HG03354 (cell line): ENCODE data around the gene GUCD1.
"Not testable (repeated sequence)": the region's sequence is repeated elsewhere in the genome, so short reads cannot be mapped to it uniquely, and the experiment has no call there.

Source experiments
- ATAC-seq: cut with Tn5 transposase; IDR thresholded peaks from one replicate; pipeline ENCODE4 v1.9.1; 2021; ENCODE audit warnings: mild to moderate bottlenecking; ENCODE audit not compliant: unreplicated experiment, poor library complexity, severe bottlenecking

GUCD1 gene

GRCh38 chr22:24567668-24568067, 12.7 kb upstream of the GUCD1 start:
- ATAC-seq: no peak

DNA sequence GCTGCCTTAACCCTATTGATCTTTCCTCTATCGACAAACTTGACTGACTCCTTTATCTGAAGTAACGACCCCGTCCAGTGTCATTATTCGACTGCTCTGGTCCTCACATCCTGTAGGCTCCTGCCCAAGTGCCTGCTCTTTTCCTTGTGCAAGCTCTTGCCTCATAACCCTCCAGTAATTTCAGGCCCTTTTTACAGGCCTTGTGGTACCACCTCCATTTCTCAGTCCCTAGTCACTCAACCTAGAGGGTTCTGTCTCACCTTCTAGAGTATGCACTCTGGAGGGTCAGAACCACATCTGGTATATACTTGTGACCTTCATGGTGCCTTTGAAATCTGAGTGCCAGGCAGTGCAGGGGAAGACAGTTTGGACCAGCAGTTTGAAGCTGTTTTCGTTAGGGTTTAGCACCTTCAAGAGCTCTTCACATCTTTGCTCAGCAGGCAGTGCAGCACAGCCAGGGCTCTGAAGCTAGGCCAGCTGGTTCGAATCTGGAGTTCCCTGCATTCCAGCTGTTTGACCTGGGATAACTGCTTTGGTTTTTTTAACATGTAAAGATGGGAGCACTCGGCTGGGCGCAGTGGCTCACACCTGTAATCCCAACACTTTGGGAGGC, 12.1 kb upstream of the GUCD1 start:
- ATAC-seq: no peak

DNA sequence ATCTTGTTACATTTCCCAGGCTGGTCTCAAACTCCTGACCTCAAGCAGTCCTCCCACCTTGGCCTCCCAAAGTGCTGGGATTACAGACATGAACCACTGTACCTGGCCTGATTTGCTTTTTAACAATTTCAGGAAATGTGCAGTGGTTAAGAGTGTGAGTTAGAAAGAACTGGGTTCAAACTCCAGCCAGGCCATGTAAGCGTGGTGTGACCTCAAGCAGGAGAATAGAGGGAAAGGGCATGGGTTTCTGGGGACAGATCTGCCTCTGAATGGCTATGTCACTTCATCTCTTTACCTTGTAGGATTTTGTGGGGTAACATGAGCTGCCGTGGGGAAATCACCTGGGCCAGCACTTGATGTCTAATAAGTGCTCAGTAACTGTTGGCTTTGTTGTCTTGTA, 10.1 kb upstream of the GUCD1 start:
- no peak for ATAC-seq

DNA sequence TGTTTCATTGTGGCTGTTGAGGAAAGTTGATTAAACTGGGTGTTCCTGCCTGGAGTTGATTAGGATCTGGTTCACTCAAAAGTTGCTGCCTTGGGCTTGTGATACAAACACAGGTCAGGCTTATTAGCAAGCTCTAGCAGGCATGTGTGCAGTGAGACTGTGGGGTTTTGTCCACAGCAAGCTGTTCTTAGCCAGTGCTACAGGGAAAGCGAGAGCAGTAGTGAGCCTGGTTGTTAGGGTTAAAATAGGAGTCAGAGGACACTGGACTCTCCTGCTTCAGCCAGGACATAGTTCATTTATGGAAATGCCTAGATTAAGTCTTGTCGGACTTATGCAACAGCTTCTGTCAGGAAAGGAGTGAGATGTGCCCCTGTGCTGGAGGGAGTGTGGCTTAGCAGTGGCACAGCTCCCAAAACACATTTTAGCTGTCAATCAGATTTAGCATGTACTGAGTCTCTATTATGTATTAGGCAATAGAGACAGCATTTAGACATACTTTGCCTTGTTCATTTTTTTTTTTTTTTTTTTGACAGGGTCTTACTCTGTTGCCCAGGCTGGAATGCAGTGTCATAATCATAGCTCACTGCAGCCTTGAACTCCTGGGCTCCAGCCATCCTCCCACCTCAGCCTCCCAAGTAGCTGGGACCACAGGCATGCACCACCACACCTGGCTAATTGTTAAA, 9.6 kb upstream of the GUCD1 start:
- ATAC-seq: no peak

DNA sequence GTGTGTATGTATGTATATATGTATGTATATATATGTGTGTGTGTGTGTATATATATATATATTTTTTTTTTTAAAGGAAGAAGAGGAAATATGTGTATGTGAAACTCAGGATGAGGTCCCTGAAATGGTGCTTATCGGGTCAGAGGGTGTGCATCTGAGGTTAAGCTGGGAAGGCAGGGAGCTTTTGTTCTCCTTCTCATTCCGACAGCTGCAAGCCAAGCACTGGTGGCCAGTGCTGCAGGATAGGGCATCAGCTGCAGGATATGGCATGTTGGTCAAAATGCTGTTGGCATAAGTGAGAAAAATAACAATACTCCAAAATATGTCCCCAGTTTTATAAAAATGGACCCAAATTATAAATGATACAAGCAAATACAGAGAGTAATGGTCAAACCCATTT, 8.3 kb upstream of the GUCD1 start:
- ATAC-seq: no peak

DNA sequence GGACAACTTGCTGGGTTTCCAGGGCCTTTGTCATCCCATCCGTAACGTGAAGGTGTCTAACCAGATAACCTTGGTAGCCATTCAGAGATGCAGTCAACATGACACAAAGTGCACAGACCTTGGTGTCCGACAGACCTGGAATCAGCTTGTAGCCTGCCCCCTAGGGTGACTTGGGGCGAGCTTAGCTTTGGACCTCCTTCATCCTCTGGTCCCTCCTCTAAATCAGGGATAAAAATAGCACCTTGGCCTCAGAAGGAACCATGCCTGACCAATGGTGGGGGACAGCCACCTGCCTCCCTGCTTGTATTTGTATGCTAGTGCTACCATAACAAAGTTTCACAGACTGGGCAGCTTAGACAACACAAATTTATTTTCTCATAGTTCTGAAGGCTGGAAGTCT, 4.5 kb upstream of the GUCD1 start:
- no peak for ATAC-seq

- ATAC-seq: peak; percentile 79
These were observed 464 bp upstream of the GUCD1 start, which contains the start of gene SNRPD3 for GRCh38 chr22:24555165-24556039. TSS of gene SNRPD3 (plus strand) at chr22:24555999. CDS start at chr22:24557675, 1,676 bp downstream.

GRCh38 chr22:24553597-24554312, 1.2 kb downstream of the GUCD1 start:
- no peak for ATAC-seq

DNA sequence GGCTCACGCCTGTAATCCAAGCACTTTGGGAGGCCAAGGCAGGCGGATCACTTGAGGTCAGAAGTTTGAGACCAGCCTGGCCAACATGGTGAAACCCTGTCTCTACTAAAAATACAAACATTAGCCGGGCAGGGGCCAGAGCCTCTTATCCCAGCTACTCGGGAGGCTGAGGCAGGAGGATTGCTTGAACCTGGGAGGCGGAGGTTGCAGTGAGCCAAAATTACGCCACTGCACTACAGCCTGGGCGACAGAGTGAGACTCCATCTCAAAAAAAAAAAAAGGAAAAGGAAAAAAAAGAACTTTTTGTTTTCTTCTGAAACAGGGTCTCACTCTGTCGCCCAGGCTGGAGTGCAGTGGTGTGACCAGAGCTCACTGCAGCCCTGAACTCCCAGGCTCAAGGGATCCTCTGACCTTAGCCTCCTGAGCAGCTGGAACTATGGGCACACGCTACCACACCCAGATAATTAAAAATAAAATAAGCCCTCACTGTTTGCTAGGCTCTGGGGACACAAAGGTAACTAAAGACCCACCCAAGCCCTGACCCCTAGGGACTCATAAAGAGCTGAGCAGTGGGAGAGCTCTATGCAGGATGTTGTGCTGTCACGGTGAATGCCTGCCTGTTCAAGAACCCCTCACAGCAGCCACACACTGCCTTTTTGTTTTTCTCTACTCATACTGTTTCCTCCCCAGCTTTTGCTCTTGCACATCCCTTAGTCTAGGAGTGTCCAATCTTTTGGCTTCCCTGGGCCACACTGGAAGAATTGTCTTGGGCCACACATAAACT, 2.2 kb downstream of the GUCD1 start:
- not testable (repeated sequence) for ATAC-seq

DNA sequence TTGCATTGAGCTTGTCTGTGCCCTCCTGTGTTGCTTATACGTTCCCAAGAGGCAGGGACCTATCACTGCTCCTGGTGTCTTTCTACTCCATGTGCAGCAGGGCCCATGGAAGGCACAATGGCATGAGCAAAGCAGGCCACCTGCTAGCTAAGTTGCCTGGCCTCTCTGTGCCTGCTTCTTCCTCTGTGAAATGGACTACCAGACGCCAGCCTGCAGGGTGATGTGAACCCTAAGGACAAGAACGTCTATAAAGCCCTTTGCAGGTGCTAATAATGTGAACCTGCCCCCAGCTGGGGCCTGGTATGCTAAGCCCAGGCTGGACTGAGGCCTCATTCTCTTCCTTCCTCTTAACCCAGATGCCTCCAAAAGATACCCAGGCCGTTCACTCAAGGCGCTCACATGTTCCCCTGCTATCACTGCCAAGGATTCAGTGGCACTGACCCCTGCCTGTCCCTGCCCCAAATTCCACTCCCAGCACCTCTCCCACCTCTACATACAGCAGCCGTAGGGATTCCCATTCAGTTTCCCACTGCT, 4.0 kb downstream of the GUCD1 start:
- no peak for ATAC-seq

DNA sequence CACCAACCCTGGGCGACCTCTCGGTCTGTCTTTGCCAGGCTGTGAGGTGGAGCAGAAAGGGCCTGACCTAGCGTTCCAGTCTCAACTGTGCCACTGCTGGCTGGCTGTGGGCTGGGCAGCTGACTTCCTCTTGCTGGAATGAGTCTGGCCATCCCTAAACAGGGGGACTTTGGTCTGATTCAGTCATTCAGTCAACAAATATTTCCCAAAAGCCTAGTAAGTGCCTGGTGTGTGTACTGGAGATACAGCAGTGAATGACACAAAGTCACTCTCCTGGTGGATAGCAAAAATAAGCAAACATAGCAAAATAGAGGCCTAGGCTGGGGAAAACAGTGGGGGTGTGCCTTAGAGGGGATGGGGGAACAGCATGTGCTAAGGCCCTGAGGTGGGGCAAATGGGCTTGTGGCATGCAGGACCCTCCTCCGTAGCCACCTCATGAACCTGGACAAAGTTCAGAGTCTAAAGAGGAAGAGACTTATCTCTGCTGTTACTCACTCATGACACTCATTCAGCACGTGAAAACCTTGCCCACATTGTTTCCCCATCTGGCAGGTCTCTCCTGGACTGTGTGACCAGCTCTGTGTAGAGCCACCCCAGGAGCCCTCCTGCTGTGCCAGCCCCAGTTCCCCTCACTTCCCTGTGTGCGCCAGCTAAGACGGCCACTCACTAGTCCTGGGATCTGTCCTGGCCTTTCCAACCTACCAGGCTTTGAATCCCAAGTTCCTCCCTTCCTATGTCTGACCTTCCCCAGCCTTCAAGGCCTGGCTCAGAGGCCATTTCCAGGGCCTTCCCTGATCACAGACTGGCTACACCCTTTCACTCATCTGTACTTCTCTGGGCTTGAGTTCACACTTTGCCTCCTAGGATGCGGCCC, 4.7 kb downstream of the GUCD1 start:
- ATAC-seq: no peak

- ATAC-seq: no peak
These were observed 6.1 kb downstream of the GUCD1 start for GRCh38 chr22:24548812-24549211.

- ATAC-seq: no peak
These were observed 11.2 kb downstream of the GUCD1 start for GRCh38 chr22:24543679-24544243.

DNA sequence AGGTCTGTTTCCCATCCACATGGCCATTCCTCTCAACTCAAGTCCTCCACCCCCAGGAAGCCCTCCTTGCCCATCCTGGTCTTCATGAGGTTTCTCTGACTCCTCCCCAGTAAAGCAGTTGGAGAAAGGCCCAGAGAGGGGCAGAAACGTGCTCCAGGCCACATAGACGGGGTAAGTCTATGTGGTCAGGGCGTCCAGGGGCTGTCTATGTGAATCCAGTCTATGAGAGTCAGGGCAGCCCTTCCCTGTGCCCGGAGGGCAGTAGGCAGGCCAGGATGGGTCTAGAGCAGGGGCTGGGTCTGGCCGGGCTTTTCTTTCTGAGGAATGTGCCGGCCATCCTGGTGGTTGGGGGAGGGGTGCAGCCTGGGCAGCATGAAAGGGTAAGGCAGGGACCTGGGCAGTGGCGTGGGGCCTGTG, 11.7 kb downstream of the GUCD1 start:
- no peak for ATAC-seq

- ATAC-seq: no peak
These were observed 12.3 kb downstream of the GUCD1 start for GRCh38 chr22:24542641-24543040.

GRCh38 chr22:24541681-24542515, 13.0 kb downstream of the GUCD1 start:
- no peak for ATAC-seq

DNA sequence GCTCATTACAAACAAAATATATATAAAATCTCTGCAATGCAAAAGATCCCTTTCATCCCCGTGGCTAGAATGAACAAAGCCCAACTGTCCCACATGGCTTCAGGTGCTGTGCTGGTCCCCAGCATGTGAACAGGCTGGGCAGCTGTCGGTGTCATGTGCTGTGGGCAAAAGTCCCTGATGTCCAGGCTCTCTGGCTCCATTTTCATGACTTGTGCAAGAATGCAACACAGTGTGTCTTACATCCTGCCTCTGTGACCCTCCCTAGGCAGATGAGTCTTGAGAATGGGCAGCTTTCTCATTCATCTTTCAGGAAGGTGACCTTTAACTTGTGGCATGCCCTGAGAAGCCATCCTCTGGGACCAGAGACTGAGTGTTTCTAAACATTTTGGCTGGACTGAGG, 14.5 kb downstream of the GUCD1 start:
- ATAC-seq: no peak
